SK-MEL-5 (cell line): ENCODE results near the gene NRG2. TPM values are rescaled to one million over a fixed set of nuclear protein-coding genes. Genes with fewer than 3 reads are reported as not detected.

Experiments
- DNase-seq: peaks from one replicate; pipeline ENCODE4 v3.0.0-alpha.2; 2016; ENCODE audit warnings: low read depth, low spot score
- in situ Hi-C: cut with HindIII; loops from 2 replicates; pipeline ENCODE4 v1.10.0; 2016; ENCODE audit warnings: low sequenced_read_pairs, high pct_unique_total_duplicates, low pct_unique_long_range_greater_than_20kb
- total RNA-seq: library from RNA; depleted of rRNA; stranded (reverse); fragments of >200 nt; shearing (Covaris generic); gene quantifications from 2 replicates; pipeline ENCODE4 v1.2.3, GENCODE V29; 2014

The NRG2 gene
- total RNA-seq, 1 experiment from 2014 or later = 7.8 TPM

DNA sequence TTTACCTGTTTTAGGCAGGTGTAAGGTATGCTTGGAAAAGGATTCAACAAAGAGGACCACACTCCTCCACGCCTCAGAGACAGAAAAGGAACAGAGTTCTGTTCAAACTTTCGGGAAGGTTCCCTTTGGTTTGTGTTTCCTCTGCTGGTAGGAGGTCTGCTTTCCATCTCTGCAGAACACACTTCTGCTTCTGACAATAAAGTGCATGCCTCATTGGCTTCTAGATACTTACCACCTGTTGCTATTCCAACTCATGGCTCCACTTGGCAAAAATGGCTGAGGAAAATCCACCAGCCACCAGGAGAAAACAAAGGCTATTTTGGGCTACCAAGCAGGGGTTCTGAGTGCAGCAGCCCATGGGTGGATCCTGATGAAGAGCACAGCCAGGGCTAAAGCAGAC, 112.7 kb downstream of the NRG2 start:
- in situ Hi-C loops = no loop called here

DNA sequence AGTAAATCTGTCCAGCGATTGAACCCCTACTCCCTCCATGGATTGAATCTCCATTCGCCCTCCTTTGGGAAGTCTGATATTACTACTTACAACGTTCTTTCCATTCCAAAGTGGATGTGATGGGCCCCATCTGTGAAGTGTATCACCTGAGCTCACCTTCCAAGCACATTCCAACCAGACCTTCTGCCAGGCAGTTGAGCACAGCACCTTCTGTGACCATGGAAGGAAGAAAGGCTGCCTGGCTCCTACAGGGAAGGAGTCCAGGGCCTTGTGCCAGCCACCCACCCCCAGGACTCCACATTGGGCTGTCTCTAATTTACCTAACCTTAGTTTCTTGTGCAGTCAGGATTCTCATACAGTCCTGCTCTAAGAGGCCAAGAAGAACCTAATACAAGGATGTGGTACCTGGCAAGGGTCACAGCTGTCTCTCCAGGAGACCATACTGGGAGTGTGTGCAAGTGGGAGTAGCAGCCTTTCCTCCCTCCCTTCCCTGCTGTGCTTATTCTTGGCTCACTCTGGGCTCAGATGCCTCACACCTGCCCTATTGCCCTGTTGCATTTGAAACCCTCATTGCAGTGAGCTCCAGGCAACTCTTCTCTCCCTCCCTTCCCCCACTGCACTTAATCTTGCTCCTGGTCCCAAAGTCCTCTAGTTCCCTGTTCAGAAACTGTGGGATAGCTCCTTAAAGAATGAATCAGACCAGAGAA, 116.1 kb downstream of the NRG2 start:
- in situ Hi-C loops = no loop called here
- DNase-seq = no peak

More for the DNA sequence above, 112.7 kb downstream of the NRG2 start:
- no peak for DNase-seq

DNA sequence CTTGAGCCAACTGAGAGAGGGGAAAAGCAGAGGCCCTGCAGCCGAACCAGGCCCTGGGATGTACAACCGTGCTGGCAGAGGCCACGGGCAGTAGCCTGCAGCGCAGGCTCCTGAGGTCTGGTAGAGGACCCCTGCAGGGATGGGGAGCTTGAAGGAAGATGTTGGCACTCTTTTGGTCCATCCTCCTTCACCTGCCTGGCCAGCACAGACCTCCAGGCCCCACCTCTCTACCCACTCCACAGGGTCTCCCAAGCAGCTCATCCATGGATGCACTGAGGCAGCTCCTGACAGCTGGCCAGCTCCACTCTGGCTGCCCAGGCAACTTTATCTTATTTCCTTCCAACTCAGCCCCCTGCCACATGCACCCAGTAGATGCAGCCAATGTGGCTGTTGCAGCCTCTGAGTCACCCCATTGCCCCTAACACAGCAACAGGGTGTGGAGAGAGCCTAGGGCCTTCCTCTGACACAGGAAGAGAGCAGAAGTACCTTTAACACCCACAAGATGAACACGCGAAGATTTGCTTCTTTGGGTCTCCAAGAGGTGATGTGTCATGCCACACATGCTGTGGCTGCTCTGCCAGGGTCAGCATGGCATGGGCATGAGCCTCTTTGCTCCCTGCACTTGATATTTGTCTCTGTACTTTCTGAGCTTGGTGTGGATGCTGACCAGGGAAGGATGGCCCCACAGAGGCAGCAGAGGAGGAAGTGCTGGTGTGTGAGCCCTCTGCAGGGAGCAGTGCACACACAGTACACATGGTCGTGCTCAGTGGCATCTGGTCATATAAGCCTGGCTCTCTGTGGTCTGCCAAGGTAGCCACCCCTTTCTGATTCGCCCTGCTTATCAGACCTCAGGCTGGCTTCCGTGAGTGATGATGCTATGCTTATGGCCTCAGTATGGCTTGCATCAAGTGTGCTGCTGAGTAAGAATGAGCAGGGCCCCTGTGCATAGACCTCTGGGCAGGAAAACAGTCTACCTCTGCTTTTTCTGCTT, 117.2 kb downstream of the NRG2 start:
- DNase-seq = no peak
- in situ Hi-C loops = no loop called here

DNA sequence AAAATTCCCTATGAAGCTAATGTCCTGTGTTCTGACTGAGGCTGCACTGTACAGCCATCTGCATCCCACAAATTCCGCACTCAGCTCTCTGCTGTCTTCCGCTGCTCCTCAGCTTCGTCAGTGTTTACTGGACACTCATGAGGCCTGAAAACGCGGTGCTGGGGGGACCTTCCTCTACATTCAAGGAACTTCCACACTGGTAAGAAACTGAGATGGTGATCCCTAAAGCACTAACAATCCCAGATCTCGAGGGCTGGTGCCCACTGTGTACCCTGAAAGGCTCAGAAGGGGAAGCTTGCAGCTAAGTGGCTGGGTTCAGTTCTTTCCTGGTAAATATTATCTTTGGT, 117.9 kb downstream of the NRG2 start:
- no peak for DNase-seq
- in situ Hi-C loops = no loop called here

DNA sequence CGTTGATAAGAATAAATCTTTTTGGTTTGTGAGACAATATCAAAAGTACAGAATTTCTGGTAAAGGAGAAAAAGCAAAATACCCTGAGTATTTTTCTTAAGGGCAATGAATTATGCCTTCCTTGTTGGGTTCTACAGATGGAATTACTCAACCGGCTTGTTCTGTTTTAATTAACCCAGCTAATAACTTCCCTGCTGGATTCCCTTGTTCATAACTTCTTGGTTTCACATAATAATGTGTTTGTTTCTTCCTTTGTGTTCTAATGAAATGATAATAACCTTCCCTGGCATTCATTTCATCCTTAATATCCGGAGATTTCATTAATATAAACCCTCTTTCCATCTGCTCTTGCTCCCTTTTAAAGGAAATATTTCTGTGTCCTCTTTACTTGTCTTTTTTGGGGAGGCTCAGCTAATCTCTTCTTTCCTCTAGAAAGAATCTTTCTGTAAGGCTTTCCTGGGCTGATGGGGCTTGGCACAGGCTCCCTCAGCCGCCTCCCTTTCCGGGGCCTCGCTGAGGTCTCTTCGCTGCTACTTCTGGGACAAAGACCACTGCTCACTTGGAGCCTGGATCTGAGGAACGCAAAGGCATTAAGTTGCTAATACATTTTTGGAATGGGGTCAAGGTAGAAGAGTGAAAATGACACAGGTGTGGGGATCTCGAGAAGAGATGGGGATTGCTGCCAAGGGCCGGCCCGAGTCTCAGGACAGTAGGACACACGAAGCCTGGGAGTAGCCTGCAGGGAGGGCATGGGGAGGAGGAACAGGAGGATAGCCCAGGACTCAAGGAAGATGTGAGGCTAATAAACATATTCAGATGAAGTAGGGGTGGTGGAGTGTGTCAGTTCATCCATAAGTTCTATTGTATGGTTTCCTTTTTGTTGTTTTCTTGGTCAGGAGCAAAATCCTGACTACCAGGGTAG, 118.5 kb downstream of the NRG2 start:
- in situ Hi-C loops = no loop called here
- no peak for DNase-seq

DNA sequence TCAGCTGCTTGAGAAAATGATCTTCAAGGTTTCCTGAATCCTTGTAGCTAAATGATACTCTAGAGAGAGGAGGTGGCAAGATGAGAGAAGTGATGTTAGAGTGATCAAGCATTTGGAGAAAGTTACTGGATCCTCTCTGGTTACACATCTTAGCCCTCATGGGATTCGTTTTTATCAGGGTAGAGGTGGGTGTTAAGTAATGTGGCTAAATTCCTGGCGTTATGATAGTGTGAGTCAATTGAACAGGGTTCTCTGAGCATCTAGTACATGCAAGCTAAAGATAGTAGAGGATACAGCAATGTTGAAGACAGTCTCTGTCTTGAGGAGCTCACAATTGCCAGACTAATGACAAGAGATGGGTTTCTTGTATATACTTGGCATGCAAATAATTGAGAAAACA, 123.8 kb downstream of the NRG2 start:
- no peak for DNase-seq
- in situ Hi-C loops = no loop called here

DNA sequence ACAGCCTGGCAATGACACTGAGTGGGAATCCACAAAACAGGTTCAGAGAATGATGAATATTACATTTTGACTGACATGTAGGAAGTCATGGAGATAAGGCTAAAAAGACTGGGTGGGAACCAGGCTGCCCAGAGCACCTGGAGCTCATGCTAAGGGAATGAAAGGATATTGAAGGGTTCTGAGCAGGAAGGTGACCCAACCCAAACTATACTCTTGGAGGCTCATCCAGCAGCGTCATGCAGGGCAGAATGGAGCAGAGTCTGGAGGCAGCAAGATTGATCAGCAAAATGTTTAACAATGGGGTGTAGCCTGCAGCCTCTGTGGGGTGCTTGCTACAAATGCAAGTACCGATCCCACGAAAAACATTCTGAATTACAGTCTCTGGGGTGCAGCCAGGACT, 127.3 kb downstream of the NRG2 start:
- DNase-seq = no peak
- in situ Hi-C loops = no loop called here

DNA sequence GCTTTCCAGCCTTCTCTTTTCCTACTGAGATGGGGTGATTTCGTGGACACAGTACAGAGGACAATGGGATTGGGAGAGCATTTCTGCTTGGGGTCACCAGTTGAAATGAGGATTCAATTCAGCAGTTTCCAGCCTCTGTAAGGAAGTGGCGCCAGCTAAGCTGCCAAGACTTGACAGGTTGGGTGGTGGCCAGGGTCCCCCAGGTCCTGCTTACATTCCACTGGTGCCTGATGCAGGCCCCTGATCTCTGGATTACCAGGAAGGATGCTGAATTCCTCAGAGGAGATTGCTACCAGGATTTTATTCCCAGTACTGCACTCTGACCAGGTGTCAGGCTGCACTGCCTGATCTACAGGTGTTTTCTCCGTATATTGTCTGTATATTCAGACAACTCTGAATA, 127.8 kb downstream of the NRG2 start:
- in situ Hi-C loops = no loop called here

DNA sequence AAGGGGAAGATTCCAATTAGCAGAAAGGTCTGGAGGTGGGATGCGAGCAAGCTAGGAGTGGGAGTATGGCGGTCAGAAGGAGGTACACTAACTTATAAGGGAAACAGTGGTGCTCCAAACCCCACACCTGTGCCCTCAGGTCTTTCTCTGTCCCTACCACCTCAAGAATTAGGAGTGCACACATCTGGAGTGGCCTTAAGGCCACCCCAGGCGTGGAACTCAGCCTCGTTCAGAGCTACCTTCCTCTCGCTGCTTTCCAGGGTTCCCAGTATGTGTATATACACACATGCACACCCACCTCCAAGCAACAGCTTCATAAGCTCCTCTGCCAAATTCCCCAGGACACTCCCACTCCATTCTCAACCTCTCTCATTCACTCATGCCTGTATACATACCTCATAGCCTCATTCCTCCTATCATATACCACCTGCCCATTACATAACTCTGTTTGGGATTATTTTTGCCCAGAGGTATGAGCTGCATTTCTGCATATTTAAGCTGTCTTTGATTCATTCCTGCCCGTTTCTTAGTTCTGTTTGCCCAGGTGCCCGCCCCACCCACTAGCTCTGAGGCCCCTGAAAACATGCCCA, 128.8 kb downstream of the NRG2 start:
- in situ Hi-C loops = no loop called here
- DNase-seq = no peak

More for the DNA sequence above, 127.8 kb downstream of the NRG2 start:
- DNase-seq = no peak

DNA sequence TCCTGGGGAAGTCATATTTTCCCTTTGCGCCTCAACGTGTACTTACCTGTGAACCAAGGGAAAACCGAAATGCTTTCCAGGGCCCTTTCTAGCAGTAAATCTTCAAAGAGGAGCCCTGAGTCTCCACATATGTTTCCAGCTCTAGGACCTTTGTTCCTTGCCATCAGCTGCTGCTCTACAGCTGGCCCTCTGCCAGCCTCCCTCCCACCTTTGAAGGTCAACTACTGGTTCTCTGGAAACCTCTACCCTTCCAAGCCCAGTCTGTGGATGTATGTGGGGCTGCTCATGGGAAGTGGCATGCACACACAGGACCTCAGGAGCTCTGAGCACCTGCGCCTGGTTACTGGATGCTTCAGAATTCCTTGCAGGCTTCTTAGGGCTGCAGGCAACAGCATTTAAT, 130.3 kb downstream of the NRG2 start:
- no peak for DNase-seq
- in situ Hi-C loops = no loop called here

DNA sequence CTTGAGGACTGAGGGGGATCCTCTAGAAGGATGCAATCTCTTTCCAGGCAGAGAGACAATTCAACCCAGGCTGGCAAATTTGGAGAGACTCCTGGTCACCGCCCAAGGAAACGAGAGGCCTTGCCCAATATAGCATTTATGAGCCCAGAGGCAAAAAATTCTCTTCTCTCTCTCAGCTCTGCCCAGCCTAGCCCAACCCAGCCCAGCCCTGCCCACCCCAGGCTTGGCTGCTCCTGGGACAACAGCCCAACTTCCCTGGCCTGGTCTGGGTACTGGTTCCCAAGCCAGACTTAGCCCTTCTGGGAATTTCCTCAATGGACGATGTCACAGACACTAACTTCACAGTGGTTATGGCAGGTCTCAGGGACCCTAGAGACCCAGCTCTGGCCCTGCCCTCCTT, 130.9 kb downstream of the NRG2 start:
- DNase-seq = no peak
- in situ Hi-C loops = no loop called here

DNA sequence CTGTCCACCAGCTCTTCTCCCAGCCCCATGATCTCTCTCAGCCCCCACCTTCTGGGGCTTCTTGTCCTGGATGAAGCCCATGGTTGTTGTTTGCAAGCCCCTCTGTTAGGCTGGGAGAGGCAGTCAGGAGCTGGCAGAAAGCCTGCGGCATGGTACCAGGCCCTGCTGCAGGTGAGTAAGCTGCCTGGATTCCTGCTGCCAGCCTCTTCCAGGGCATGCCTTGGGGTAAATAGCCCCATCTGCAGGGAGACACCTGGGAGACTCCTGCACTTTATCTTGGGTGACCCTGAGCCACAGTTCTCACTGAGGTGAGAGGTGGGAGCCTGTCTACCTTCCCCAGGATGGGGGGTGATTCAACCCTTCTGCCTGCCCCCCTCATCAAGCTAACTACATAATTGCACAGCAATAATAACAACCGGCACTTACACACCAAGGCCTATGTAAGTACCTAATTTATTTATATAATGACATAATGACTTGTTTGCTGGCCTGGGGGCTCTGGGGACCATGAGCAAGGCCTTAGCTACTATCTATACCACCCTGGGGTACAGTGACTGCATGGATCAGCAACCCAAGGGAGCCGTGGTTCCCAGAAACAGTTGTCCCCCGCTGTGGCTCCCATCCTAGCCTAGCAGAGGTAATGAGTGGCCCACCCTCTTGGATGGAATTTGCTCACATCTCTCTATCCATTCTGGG, 131.5 kb downstream of the NRG2 start:
- in situ Hi-C loops = no loop called here
- no peak for DNase-seq

DNA sequence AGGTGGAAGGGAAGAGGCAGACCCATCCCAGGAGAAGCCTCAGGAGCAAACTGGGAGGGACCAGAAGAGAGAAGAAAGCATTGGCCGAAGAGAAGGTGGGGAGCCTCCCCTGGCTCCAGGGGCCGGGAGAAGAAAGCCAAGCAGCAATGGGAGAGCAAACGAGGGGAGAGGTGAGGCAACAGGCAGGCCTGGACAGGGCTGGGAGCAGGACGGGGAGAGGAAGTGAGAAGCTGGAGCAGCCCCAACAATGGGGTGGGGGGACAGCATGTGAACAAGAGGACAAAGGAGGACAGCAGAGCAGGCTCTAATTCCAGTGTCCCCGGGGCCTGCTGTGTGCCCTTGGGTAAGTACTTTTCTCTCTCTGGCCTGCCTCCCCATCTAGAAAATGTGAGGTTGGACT, 132.2 kb downstream of the NRG2 start:
- DNase-seq = no peak
- in situ Hi-C loops = no loop called here

DNA sequence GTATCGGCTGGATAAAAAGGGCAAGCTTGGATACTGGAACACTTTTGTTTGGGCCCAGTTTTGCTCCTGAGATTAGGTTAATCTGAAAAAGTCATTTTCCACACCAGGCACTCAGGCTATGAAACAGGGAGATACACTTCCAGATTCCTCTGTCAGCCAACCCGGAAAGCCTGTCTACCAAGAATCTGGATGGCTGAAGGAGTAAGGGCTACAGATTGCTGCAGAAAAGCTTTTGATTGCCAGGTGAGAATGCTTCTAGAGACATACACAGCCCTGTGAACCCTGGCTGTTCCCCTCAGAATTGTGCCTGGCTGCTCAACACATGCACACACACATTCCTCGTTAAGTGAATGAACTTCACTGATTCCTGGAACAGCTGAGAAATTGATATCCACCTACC, 133.1 kb downstream of the NRG2 start:
- DNase-seq = no peak
- in situ Hi-C loops = no loop called here

DNA sequence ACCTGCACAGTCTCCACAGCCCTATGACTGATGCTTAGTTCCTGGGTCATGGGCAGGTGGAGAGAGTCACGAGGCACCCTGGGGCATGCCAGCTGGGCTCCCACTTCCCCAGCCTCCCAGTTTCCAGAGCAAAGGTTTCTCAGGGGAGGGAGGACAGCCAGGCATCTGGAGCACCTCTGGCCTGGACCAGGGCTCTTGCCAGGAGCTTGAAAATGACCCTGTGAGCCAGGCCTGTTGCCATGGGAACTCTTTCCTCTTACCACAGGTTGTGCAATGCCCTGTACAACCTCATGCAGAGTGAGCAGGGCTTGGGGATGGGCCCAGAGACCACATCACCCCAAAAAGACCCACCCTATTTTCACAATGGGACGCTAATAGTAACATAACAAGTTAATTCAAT, 134.3 kb downstream of the NRG2 start:
- in situ Hi-C loops = no loop called here
- DNase-seq = no peak

DNA sequence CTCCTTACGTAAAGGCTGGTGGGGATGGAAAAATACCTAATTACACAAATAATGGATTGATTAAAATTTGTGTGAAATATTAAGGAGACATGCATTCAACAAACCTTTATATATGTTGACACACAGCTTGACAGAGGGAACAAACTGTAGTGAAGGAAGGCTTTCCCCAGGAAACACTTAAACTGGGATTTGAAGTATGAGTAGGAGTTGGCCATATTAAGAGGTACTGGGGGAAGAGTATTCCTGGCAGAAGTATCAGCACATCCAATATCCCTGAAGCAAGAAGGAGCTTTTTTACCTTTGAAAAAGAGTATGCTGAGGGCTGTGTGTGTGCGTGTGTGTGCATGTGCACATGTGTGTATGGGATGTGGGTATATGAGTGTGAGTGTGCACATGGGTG, 136.4 kb downstream of the NRG2 start:
- no peak for DNase-seq
- in situ Hi-C loops = no loop called here
